KMS-11 (cell line): ENCODE data around the gene PRKRIP1.
A peak's percentile ranks its signal among the peaks of the same experiment; 100 is the strongest.

Experiments
- H2AFZ ChIP-seq: fragments of 200-600 bp; sonication (generic); 2 replicates; pipeline ENCODE4 v1.6.1; 2016; ENCODE audit warnings: antibody characterized with exemption, mixed run types, low read depth
- H3K27ac ChIP-seq: fragments of 200-600 bp; sonication (generic); 2 replicates; pipeline ENCODE4 v1.6.1; 2016; ENCODE audit warnings: mild to moderate bottlenecking, mixed run types
- H3K27me3 ChIP-seq: fragments of 200-600 bp; sonication (generic); 2 replicates; pipeline ENCODE4 v1.6.1; 2017; ENCODE audit warnings: mild to moderate bottlenecking, low read depth, mixed run types, moderate library complexity; ENCODE audit not compliant: insufficient read depth
- H3K36me3 ChIP-seq: fragments of 200-600 bp; sonication (generic); 2 replicates; pipeline ENCODE4 v1.6.1; 2017; ENCODE audit warnings: mild to moderate bottlenecking, mixed run types; ENCODE audit not compliant: insufficient read depth
- H3K4me1 ChIP-seq: fragments of 200-600 bp; sonication (generic); 2 replicates; pipeline ENCODE4 v1.6.1; 2016; ENCODE audit warnings: mild to moderate bottlenecking, low read depth, mixed run types; ENCODE audit not compliant: poor library complexity, severe bottlenecking
- H3K4me2 ChIP-seq: fragments of 200-600 bp; sonication (generic); 2 replicates; pipeline ENCODE4 v1.7.0; 2016; ENCODE audit warnings: mild to moderate bottlenecking, mixed run types
- H3K4me3 ChIP-seq: fragments of 200-600 bp; sonication (generic); IDR thresholded peaks from 2 replicates; pipeline ENCODE4 v1.6.1; 2017; ENCODE audit warnings: low read depth, low read length, mixed read lengths; ENCODE audit not compliant: insufficient read depth
- H3K79me2 ChIP-seq: fragments of 200-600 bp; sonication (generic); 2 replicates; pipeline ENCODE4 v1.6.1; 2016; ENCODE audit warnings: low read depth, mixed run types; ENCODE audit not compliant: insufficient read depth
- H3K9ac ChIP-seq: fragments of 200-600 bp; sonication (generic); 2 replicates; pipeline ENCODE4 v1.6.1; 2016; ENCODE audit warnings: mild to moderate bottlenecking, mixed run types
- H4K20me1 ChIP-seq: fragments of 200-600 bp; sonication (generic); 2 replicates; pipeline ENCODE4 v1.6.1; 2016; ENCODE audit warnings: mild to moderate bottlenecking, mixed run types; ENCODE audit not compliant: insufficient read depth
- CTCF ChIP-seq: fragments of 200-600 bp; sonication (generic); conservative IDR thresholded peaks from 2 replicates; pipeline ENCODE4 v1.6.1; 2017; ENCODE audit warnings: low read depth, mild to moderate bottlenecking, antibody characterized with exemption, low read length, moderate library complexity, mixed read lengths

The PRKRIP1 gene

DNA sequence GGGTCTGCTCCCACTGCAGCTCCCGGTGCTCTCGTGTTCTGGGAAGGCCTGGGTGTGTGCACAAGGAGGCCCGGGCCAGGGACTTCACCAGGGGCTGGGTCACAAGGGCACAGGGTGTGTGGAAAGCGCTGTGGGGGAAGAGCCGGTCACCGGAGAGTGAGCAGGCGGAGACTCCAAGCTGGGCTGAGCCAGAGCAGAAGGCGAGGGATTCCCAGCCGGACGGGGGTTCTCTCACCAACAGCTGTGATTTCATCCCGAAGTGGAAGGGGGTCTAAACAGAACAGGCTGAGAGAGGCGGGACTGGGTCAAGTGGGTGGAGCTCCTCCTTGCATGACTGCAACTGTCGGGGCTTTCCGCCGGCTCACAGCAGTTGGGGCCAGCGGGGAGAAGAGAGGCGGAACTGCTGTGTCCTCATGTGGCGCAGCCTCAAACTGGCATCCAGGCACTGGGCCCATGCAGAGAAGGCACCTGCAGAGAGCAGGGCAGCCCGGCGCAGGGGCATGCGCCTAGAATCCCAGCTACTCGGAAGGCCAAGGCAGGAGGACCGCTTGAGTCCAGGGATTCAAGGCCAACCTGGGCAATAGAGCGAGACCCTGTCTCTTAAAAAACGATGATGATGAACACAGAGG, 29.6 kb downstream of the PRKRIP1 start:
- peak overlapping the region; percentile 100 for H3K27ac ChIP-seq
- H3K9ac ChIP-seq: peak overlapping the region; percentile 95
- H4K20me1 ChIP-seq: no peaks in the 10 kb centered on the region
- no peak for TF ChIP-seq CTCF
- H3K4me3 ChIP-seq: no peak overlapping the region
- no peaks in the 10 kb centered on the region for H3K36me3 ChIP-seq
- H3K4me2 ChIP-seq: peak overlapping the region; percentile 92
- 0 out of 2 replicates have a peak, but pooled peaks cover 24% of the 10 kb centered on the region for H3K79me2 ChIP-seq
- no peaks in the 10 kb centered on the region for H3K27me3 ChIP-seq
- peaks cover 99% of the 10 kb centered on the region for H3K4me1 ChIP-seq
- no peak overlapping the region for H2AFZ ChIP-seq

DNA sequence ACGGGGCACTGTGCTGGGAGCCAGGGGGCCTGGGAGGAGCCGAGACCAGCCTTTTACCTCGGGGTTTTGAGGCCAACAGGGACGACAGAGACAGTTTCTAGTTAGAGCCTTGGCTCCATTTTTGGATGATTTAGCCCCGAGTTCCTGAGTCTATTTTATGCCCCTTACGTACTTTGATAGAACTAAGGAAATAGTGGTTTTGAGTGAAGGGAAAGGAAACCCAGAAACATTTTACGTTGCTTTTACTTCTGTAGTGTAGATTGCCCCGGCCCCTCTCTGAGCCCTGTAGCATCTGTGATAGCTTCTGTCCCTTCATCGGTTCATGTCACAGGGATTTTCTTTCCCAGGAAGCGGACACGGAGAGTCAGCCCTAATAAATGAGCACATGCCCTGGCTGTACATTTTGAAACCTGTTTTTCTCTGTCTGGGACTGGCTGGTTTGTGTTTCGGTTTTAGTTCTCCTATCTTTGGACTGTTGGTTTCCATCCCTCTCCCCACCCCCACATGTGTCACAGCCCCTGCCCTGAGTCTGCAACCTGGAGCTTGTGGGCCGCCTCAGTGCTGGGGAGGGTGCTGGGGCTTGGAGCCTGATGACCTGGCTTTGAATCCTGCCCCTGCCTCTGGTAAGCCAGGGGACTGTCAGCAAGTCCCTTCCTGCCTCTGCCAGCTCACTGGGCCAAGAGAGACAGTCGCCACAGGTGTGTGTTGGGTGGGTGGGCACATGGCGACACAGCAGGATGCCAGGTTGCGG, 30.3 kb downstream of the PRKRIP1 start:
- H3K4me3 ChIP-seq: no peak overlapping the region
- no peaks in the 10 kb centered on the region for H4K20me1 ChIP-seq
- H3K36me3 ChIP-seq: no peaks in the 10 kb centered on the region
- 0 out of 2 replicates have a peak, but pooled peaks cover 24% of the 10 kb centered on the region for H3K79me2 ChIP-seq
- peak overlapping the region; percentile 92 for H3K4me2 ChIP-seq
- no peak overlapping the region for H2AFZ ChIP-seq
- peaks cover 99% of the 10 kb centered on the region for H3K4me1 ChIP-seq
- TF ChIP-seq CTCF: 0 out of 2 replicates have a peak, but pooled peaks have one; percentile 16
- H3K27ac ChIP-seq: peak overlapping the region; percentile 100
- no peaks in the 10 kb centered on the region for H3K27me3 ChIP-seq
- H3K9ac ChIP-seq: peak overlapping the region; percentile 95

GRCh38 chr7:102427019-102427405, 30.8 kb downstream of the PRKRIP1 start:
- Histone ChIP-seq H2AFZ (no peak overlapping the region), H3K4me2 (peak overlapping the region; percentile 92), H3K27ac (peak overlapping the region; percentile 100), H3K9ac (peak overlapping the region; percentile 95), H3K36me3 (no peaks in the 10 kb centered on the region), H3K4me3 (no peak overlapping the region), H3K79me2 (0 out of 2 replicates have a peak, but pooled peaks cover 24% of the 10 kb centered on the region), H4K20me1 (no peaks in the 10 kb centered on the region), H3K27me3 (no peaks in the 10 kb centered on the region), H3K4me1 (peaks cover 99% of the 10 kb centered on the region)
- no peak for TF ChIP-seq CTCF

GRCh38 chr7:102429141-102429899, 33.2 kb downstream of the PRKRIP1 start:
- no peak for TF ChIP-seq CTCF
- Histone ChIP-seq H3K36me3 (no peaks in the 10 kb centered on the region), H4K20me1 (no peaks in the 10 kb centered on the region), H2AFZ (no peak overlapping the region), H3K27ac (peak overlapping the region; percentile 100), H3K9ac (no peak overlapping the region), H3K27me3 (no peaks in the 10 kb centered on the region), H3K4me3 (no peak overlapping the region), H3K4me1 (peaks cover 83% of the 10 kb centered on the region), H3K4me2 (peak overlapping the region; percentile 92; the same call in 1 of the 2 replicates), H3K79me2 (peaks cover 29% of the 10 kb centered on the region)
